SK-N-SH (cell line): ENCODE measurements around the gene CPED1. TPM values are rescaled to one million over a fixed set of nuclear protein-coding genes. Genes with fewer than 3 reads are reported as not detected.

ENCODE experiments used
- CTCF ChIA-PET: fragments of 300-600, 350-600 bp; formaldehyde crosslinking; extraction: SDS; loops from one replicate; lab custom pipeline; 2021; lab: Yijun Ruan, JAX
- POLR2A ChIA-PET: fragments of 350-600 bp; sonication (Branson Sonifier 250); formaldehyde crosslinking; extraction: SDS; loops from one replicate; lab custom pipeline; 2020; ENCODE audit warnings: antibody characterized with exemption, inconsistent platforms; lab: Yijun Ruan, JAX
- DNase-seq: peaks from one replicate; pipeline ENCODE4 v3.0.0; 2012
- H2AFZ ChIP-seq: fragments of 200-600 bp; sonication (generic); 2 replicates; pipeline ENCODE4 v1.8.1; 2016; ENCODE audit warnings: antibody characterized with exemption, mild to moderate bottlenecking, low read depth
- H3F3A ChIP-seq: fragments of 200-600 bp; sonication (generic); replicated peaks from 2 replicates; pipeline ENCODE3; 2016; ENCODE audit warnings: antibody characterized with exemption, mild to moderate bottlenecking; ENCODE audit not compliant: insufficient read depth
- H3K27ac ChIP-seq, 2 experiments: fragments of 200-500 bp in 1 of 2; fragments of 200-600 bp in 1 of 2; sonication (Bioruptor generic) in 1 of 2; sonication (generic), shearing (Covaris generic) in 1 of 2; 2 replicates each; pipeline versions ENCODE4 v1.5.1 to v1.6.1; 2014 to 2016; ENCODE audit warnings: low read depth in 2 of 2, inconsistent platforms in 1 of 2, low read length in 1 of 2, mild to moderate bottlenecking in 1 of 2, mixed read lengths in 1 of 2
- H3K27me3 ChIP-seq: fragments of 200-600 bp; sonication (generic), shearing (Covaris generic); 2 replicates; pipeline ENCODE4 v1.6.1; 2016; ENCODE audit warnings: mixed run types; ENCODE audit not compliant: insufficient read depth
- H3K36me3 ChIP-seq, 2 experiments: fragments of 200-500 bp in 1 of 2; fragments of 200-600 bp in 1 of 2; sonication (Bioruptor generic) in 1 of 2; sonication (generic) in 1 of 2; replicated peaks in 1 of 2; 2 replicates each; pipeline versions ENCODE3 to v1.5.1; 2014 to 2016; ENCODE audit warnings: low read length in 1 of 2, mild to moderate bottlenecking in 1 of 2; ENCODE audit not compliant: insufficient read depth in 2 of 2, control insufficient read depth in 1 of 2
- H3K4me1 ChIP-seq, 2 experiments: fragments of 200-500 bp in 1 of 2; fragments of 200-600 bp in 1 of 2; sonication (Bioruptor generic) in 1 of 2; sonication (generic), shearing (Covaris generic) in 1 of 2; 2 replicates each; pipeline versions ENCODE4 v1.5.1 to v1.6.1; 2014 to 2016; ENCODE audit warnings: low read depth in 1 of 2, low read length in 1 of 2, mixed run types in 1 of 2; ENCODE audit not compliant: insufficient read depth in 2 of 2, control insufficient read depth in 1 of 2
- H3K4me2 ChIP-seq: fragments of 200-600 bp; sonication (generic), shearing (Covaris generic); 2 replicates; pipeline ENCODE4 v1.6.1; 2017; ENCODE audit warnings: mixed run types
- H3K4me3 ChIP-seq, 2 experiments: fragments of 200-500 bp in 1 of 2; fragments of 200-600 bp in 1 of 2; sonication (Bioruptor generic) in 1 of 2; sonication (generic), shearing (Covaris generic) in 1 of 2; 2 replicates each; pipeline versions ENCODE4 v1.5.1 to v1.8.1; 2014 to 2016; ENCODE audit warnings: low read depth in 2 of 2, inconsistent platforms in 1 of 2, low read length in 1 of 2, mild to moderate bottlenecking in 1 of 2, mixed read lengths in 1 of 2, moderate library complexity in 1 of 2
- H3K79me2 ChIP-seq: fragments of 200-600 bp; sonication (generic); 2 replicates; pipeline ENCODE4 v1.8.1; 2017; ENCODE audit warnings: mild to moderate bottlenecking; ENCODE audit not compliant: insufficient read depth
- H3K9ac ChIP-seq: fragments of 200-600 bp; sonication (generic); 2 replicates; pipeline ENCODE4 v1.6.1; 2017; ENCODE audit warnings: mixed run types
- H3K9me2 ChIP-seq: fragments of 200-600 bp; sonication (generic); 2 replicates; pipeline ENCODE4 v1.6.1; 2017; ENCODE audit warnings: mixed run types
- H3K9me3 ChIP-seq: fragments of 200-600 bp; sonication (generic); 2 replicates; pipeline ENCODE4 v1.6.1; 2017; ENCODE audit warnings: mixed run types, mild to moderate bottlenecking, moderate library complexity
- H4K20me1 ChIP-seq: fragments of 200-600 bp; sonication (generic); 2 replicates; pipeline ENCODE4 v1.6.1; 2017; ENCODE audit warnings: mild to moderate bottlenecking, mixed run types; ENCODE audit not compliant: insufficient read depth
- CHD2 ChIP-seq: fragments of 150-350 bp; IDR thresholded peaks from 2 replicates; pipeline ENCODE4 v1.6.1; 2018; ENCODE audit warnings: low read length; ENCODE audit not compliant: partially characterized antibody
- ELF1 ChIP-seq: IDR thresholded peaks from 2 replicates; pipeline ENCODE4 v1.4.0; 2012
- EZH2phosphoT487 ChIP-seq: fragments of 200-600 bp; sonication (generic); IDR thresholded peaks from 2 replicates; pipeline ENCODE4 v1.6.1; 2017; ENCODE audit warnings: low read depth, mixed run types, mild to moderate bottlenecking, antibody characterized with exemption, moderate library complexity, borderline replicate concordance
- FOXM1 ChIP-seq: IDR thresholded peaks from 2 replicates; pipeline ENCODE4 v1.4.0; 2012; ENCODE audit warnings: low read depth, mild to moderate bottlenecking
- GATA2 ChIP-seq: sonication (generic); formaldehyde crosslinking; IDR thresholded peaks from 2 replicates; pipeline ENCODE4 v1.5.0; 2020; ENCODE audit warnings: mild to moderate bottlenecking, missing genetic modification reagents
- JUND ChIP-seq: IDR thresholded peaks from 2 replicates; pipeline ENCODE4 v1.4.0; 2012
- MEF2A ChIP-seq: IDR thresholded peaks from 2 replicates; pipeline ENCODE4 v1.4.0; 2012; ENCODE audit warnings: low read depth, borderline replicate concordance
- NFIC ChIP-seq: IDR thresholded peaks from 2 replicates; pipeline ENCODE4 v1.4.0; 2012; ENCODE audit warnings: borderline replicate concordance
- NRF1 ChIP-seq: IDR thresholded peaks from 2 replicates; pipeline ENCODE4 v1.6.1; 2012; ENCODE audit warnings: low read depth, mild to moderate bottlenecking, low read length
- POLR2AphosphoS5 ChIP-seq: IDR thresholded peaks from 2 replicates; pipeline ENCODE4 v1.6.1; 2012; ENCODE audit warnings: low read depth, low read length
- RCOR1 ChIP-seq: fragments of 150-350 bp; IDR thresholded peaks from 2 replicates; pipeline ENCODE4 v1.6.1; 2017; ENCODE audit warnings: antibody characterized with exemption, low read length
- RXRA ChIP-seq: IDR thresholded peaks from 2 replicates; pipeline ENCODE4 v1.4.0; 2012; ENCODE audit warnings: low read depth, mild to moderate bottlenecking, borderline replicate concordance
- SIN3A ChIP-seq: IDR thresholded peaks from 2 replicates; pipeline ENCODE4 v1.6.1; 2012; ENCODE audit warnings: low read depth, mild to moderate bottlenecking, low read length, moderate library complexity, borderline replicate concordance
- YY1 ChIP-seq: IDR thresholded peaks from 2 replicates; pipeline ENCODE4 v1.4.0; 2012; ENCODE audit warnings: low read depth, mild to moderate bottlenecking
- WGBS: methylation state at CpG from one replicate; pipeline ENCODE4 v1.1.6; 2017; ENCODE audit warnings: low lambda C conversion rate; 5-methylcytosine and 5-hydroxymethylcytosine counted together
- polyA plus RNA-seq, 3 experiments: library from polyadenylated mRNA; depleted of rRNA; stranded (reverse); fragments of >200 nt; gene quantifications; 2 replicates each; pipeline ENCODE4 v1.2.3, GENCODE V29; 2012
- TF ChIP-seq, protein P1 (sequence below): fragments of 200-600 bp; sonication (generic); IDR thresholded peaks from 2 replicates; pipeline ENCODE4 v1.6.1; 2017; ENCODE audit warnings: antibody characterized with exemption, mild to moderate bottlenecking, moderate library complexity
- TF ChIP-seq, protein P2 (sequence below): fragments of 150-350 bp; IDR thresholded peaks from 2 replicates; pipeline ENCODE4 v1.6.1; 2017; ENCODE audit warnings: antibody characterized with exemption, low read length, low read depth, borderline replicate concordance
- TF ChIP-seq, protein P3 (sequence below): IDR thresholded peaks from 2 replicates; pipeline ENCODE4 v1.4.0; 2012; ENCODE audit warnings: low read depth, borderline replicate concordance
- TF ChIP-seq, protein P4 (sequence below): IDR thresholded peaks from 2 replicates; pipeline ENCODE4; 2012

The CPED1 gene
- polyA plus RNA-seq, 1 of the 3 experiments (the other 2 are of a cell fraction): 4.4 TPM

DNA sequence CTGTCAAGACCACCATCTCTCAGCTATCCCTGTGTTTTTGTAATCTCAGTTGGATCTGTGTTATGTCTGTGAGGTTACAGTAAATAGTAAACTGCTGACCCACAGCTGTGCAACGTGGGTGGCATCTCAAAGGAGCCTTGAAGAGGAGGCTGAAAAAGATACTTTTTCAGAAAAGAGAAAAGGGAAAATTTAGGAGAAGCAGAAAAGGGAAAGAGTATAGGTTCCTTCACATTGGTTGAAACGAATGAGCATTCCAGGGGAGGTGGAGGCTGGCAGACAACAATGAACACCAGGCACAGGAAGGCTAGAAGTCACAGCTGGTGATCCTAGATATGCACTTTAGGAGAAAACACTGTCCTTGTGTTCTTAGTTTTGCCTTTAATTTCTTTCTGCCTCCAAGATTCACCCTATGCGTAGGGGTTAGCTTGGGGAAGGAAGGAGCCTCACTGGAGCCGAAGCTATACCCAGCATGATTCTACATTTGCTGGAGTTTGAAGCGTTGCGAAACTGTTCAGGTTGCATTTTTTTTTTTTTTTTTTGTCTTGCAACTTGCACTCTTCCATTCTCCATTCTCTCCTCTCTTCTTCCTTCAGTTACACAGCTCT is 18.3 kb downstream of the CPED1 start:
- Histone ChIP-seq H2AFZ (no peak overlapping the region), H4K20me1 (no peaks in the 10 kb centered on the region), H3F3A (peaks cover 12% of the 10 kb centered on the region), H3K4me3 (no peak overlapping the region), H3K9ac (no peak overlapping the region), H3K79me2 (no peaks in the 10 kb centered on the region), H3K36me3 (no peaks in the 10 kb centered on the region), H3K9me3 (no peaks in the 10 kb centered on the region), H3K9me2 (no peaks in the 10 kb centered on the region), H3K27ac (no peak overlapping the region), H3K27me3 (no peaks in the 10 kb centered on the region), H3K4me2 (no peak overlapping the region), H3K4me1 (peaks cover 12 to 14% of the 10 kb centered on the region in 2 experiments; a peak in 3 of 4 replicates)
- no peak for TF ChIP-seq GATA2 (CRISPR knock-in tag)
- no peak for TF ChIP-seq MEF2A
- no peak for TF ChIP-seq RCOR1
- no peak for TF ChIP-seq YY1
- TF ChIP-seq, protein P1, sequence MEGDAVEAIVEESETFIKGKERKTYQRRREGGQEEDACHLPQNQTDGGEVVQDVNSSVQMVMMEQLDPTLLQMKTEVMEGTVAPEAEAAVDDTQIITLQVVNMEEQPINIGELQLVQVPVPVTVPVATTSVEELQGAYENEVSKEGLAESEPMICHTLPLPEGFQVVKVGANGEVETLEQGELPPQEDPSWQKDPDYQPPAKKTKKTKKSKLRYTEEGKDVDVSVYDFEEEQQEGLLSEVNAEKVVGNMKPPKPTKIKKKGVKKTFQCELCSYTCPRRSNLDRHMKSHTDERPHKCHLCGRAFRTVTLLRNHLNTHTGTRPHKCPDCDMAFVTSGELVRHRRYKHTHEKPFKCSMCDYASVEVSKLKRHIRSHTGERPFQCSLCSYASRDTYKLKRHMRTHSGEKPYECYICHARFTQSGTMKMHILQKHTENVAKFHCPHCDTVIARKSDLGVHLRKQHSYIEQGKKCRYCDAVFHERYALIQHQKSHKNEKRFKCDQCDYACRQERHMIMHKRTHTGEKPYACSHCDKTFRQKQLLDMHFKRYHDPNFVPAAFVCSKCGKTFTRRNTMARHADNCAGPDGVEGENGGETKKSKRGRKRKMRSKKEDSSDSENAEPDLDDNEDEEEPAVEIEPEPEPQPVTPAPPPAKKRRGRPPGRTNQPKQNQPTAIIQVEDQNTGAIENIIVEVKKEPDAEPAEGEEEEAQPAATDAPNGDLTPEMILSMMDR: no peak
- no peak for TF ChIP-seq NFIC
- no peak for TF ChIP-seq NRF1
- no peak for TF ChIP-seq FOXM1
- TF ChIP-seq, protein P2, sequence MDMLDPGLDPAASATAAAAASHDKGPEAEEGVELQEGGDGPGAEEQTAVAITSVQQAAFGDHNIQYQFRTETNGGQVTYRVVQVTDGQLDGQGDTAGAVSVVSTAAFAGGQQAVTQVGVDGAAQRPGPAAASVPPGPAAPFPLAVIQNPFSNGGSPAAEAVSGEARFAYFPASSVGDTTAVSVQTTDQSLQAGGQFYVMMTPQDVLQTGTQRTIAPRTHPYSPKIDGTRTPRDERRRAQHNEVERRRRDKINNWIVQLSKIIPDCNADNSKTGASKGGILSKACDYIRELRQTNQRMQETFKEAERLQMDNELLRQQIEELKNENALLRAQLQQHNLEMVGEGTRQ: no peak
- no peak for TF ChIP-seq ELF1
- TF ChIP-seq SIN3A: no peak
- TF ChIP-seq JUND: no peak
- no peak for TF ChIP-seq EZH2phosphoT487
- no peak for TF ChIP-seq CHD2
- TF ChIP-seq RXRA: no peak
- TF ChIP-seq, protein P3, sequence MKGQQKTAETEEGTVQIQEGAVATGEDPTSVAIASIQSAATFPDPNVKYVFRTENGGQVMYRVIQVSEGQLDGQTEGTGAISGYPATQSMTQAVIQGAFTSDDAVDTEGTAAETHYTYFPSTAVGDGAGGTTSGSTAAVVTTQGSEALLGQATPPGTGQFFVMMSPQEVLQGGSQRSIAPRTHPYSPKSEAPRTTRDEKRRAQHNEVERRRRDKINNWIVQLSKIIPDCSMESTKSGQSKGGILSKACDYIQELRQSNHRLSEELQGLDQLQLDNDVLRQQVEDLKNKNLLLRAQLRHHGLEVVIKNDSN: no peak
- TF ChIP-seq POLR2AphosphoS5: no peak
- TF ChIP-seq, protein P4, sequence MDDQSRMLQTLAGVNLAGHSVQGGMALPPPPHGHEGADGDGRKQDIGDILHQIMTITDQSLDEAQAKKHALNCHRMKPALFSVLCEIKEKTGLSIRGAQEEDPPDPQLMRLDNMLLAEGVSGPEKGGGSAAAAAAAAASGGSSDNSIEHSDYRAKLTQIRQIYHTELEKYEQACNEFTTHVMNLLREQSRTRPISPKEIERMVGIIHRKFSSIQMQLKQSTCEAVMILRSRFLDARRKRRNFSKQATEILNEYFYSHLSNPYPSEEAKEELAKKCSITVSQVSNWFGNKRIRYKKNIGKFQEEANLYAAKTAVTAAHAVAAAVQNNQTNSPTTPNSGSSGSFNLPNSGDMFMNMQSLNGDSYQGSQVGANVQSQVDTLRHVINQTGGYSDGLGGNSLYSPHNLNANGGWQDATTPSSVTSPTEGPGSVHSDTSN: no peak
- 77% methylated on average over 6 of the region's 6 CpGs for WGBS
- ChIA-PET POLR2A (no interaction called here), CTCF (interaction anchor here (0.9 to 6.9 kb wide), 3 partner anchors 14 to 19 kb away, joined by 3 to 59 read pairs (median 3); partner anchors contain the start of gene CPED1)
- DNase-seq: no peak
